B cell (primary cell): ENCODE measurements around the gene SMARCC1. TPM values are rescaled to one million over a fixed set of nuclear protein-coding genes. Genes with fewer than 3 reads are reported as not detected.

Experiments used
- ATAC-seq: fragments of 200-7000 bp; cut with Tn5 transposase; one replicate; pipeline ENCODE4 v1.10.0; 2021; ENCODE audit warnings: low read depth, mild to moderate bottlenecking, moderate number of reproducible peaks, moderate library complexity
- CTCF ChIA-PET: fragments of 350-600 bp; sonication (Branson Sonifier 250); formaldehyde crosslinking; loops from one replicate; lab custom pipeline; 2021; ENCODE audit warnings: antibody characterized with exemption, inconsistent platforms; lab: Charles Lee
- POLR2A ChIA-PET: fragments of 350-600 bp; sonication (Branson Sonifier 250); formaldehyde crosslinking; loops from one replicate; lab custom pipeline; 2021; ENCODE audit warnings: antibody characterized with exemption; lab: Charles Lee
- DNase-seq: peaks from one replicate; pipeline ENCODE4 v3.0.0; 2013
- H2AFZ ChIP-seq: 2 replicates; pipeline ENCODE4 v1.6.1; 2012; ENCODE audit warnings: mild to moderate bottlenecking, low read depth, low read length; ENCODE audit not compliant: insufficient read depth, poor library complexity, severe bottlenecking
- H3K27ac ChIP-seq, 2 donors: 1 replicate in 1 of 2; 2 replicates in 1 of 2; pipeline ENCODE4 v1.5.1; 2012 to 2013; ENCODE audit warnings: low read length in 2 of 2, mild to moderate bottlenecking in 2 of 2, moderate library complexity in 1 of 2
- H3K27me3 ChIP-seq, 4 experiments: fragments of 200-600 bp in 1 of 4; sonication (generic) in 1 of 4; replicated peaks in 1 of 4; 1 replicate in 2 of 4; 2 replicates in 2 of 4; pipeline versions ENCODE4 v1.6.1 to v1.7.0; 2013 to 2016; ENCODE audit warnings: low read length in 3 of 4, mild to moderate bottlenecking in 2 of 4, mixed read lengths in 1 of 4, moderate library complexity in 1 of 4; ENCODE audit not compliant: insufficient read depth in 4 of 4, control insufficient read depth in 3 of 4; ENCODE audit errors: control extremely low read depth in 1 of 4
- H3K36me3 ChIP-seq, 2 experiments: replicated peaks in 1 of 2; 1 replicate in 1 of 2; 2 replicates in 1 of 2; pipeline versions ENCODE4 v1.6.1 to v1.7.1; 2013; ENCODE audit warnings: low read length in 1 of 2; ENCODE audit not compliant: insufficient read depth in 2 of 2, control insufficient read depth in 1 of 2; ENCODE audit errors: control extremely low read depth in 1 of 2, extremely low read depth in 1 of 2
- H3K4me1 ChIP-seq, 2 donors: fragments of 200-600 bp in 1 of 2; sonication (generic) in 1 of 2; 1 replicate in 1 of 2; 2 replicates in 1 of 2; pipeline versions ENCODE4 v1.5.1 to v1.6.1; 2013 to 2017; ENCODE audit warnings: low read length in 2 of 2; ENCODE audit not compliant: control insufficient read depth in 2 of 2, insufficient read depth in 2 of 2
- H3K4me2 ChIP-seq: replicated peaks from 2 replicates; pipeline ENCODE3; 2012; ENCODE audit warnings: mild to moderate bottlenecking, low read depth, low read length; ENCODE audit not compliant: poor library complexity, severe bottlenecking
- H3K4me3 ChIP-seq, 5 experiments: fragments of 200-600 bp in 1 of 5; sonication (generic) in 1 of 5; 1 replicate in 3 of 5; 2 replicates in 2 of 5; pipeline versions ENCODE4 v1.5.1 to v1.7.0; 2011 to 2016; ENCODE audit warnings: low read length in 4 of 5, mild to moderate bottlenecking in 4 of 5, low read depth in 2 of 5, control low read depth in 1 of 5, moderate library complexity in 1 of 5; ENCODE audit not compliant: insufficient read depth in 1 of 5; ENCODE audit errors: control extremely low read depth in 1 of 5, extremely low read depth in 1 of 5
- H3K79me2 ChIP-seq: fragments of 200-600 bp; sonication (generic); one replicate; pipeline ENCODE4 v1.6.0; 2016; ENCODE audit warnings: low read length; ENCODE audit not compliant: control insufficient read depth, insufficient read depth
- H3K9ac ChIP-seq: fragments of 200-600 bp; sonication (generic); 2 replicates; pipeline ENCODE4 v1.6.1; 2017; ENCODE audit warnings: mild to moderate bottlenecking, low read length, moderate library complexity
- H3K9me3 ChIP-seq, 3 donors: one replicate each; pipeline versions ENCODE4 v1.6.1 to v1.7.1; 2013; ENCODE audit warnings: low read length in 2 of 3; ENCODE audit not compliant: control insufficient read depth in 2 of 3, insufficient read depth in 1 of 3; ENCODE audit errors: control extremely low read depth in 1 of 3
- H4K20me1 ChIP-seq: 2 replicates; pipeline ENCODE4 v1.6.0; 2012; ENCODE audit warnings: mild to moderate bottlenecking, low read length; ENCODE audit not compliant: insufficient read depth, control insufficient read depth, poor library complexity, severe bottlenecking
- H3K27ac Mint-ChIP-seq: one replicate; pipeline ENCODE4 v1.8.0; 2021; ENCODE audit warnings: mixed read lengths
- H3K27me3 Mint-ChIP-seq: one replicate; pipeline ENCODE4 v1.8.0; 2021; ENCODE audit warnings: mixed read lengths
- H3K4me1 Mint-ChIP-seq: one replicate; pipeline ENCODE4 v1.8.0; 2021; ENCODE audit warnings: mixed read lengths
- H3K4me3 Mint-ChIP-seq: one replicate; pipeline ENCODE4 v1.8.0; 2021; ENCODE audit warnings: mixed read lengths
- H3K9me3 Mint-ChIP-seq: one replicate; pipeline ENCODE4 v1.8.0; 2022; ENCODE audit warnings: mixed read lengths; ENCODE audit not compliant: insufficient read depth
- EZH2 ChIP-seq: IDR thresholded peaks from 2 replicates; pipeline ENCODE4 v1.6.1; 2012; ENCODE audit warnings: borderline replicate concordance, low read depth, mild to moderate bottlenecking, moderate library complexity, low read length; ENCODE audit not compliant: insufficient read depth, poor library complexity, severe bottlenecking
- WGBS: methylation state at CpG from one replicate; pipeline ENCODE4 v1.1.5; 2013; ENCODE audit warnings: missing lambda C conversion rate; ENCODE audit not compliant: insufficient coverage; 5-methylcytosine and 5-hydroxymethylcytosine counted together
- intact Hi-C: fragments of 100-400 bp; cut with micrococcal nuclease; formaldehyde crosslinking; loops from one replicate; pipeline ENCODE4 v1.10.0; 2022
- polyA plus RNA-seq: library from polyadenylated mRNA; depleted of rRNA; stranded (reverse); fragments of >200 nt; gene quantifications from 2 replicates; pipeline ENCODE4 v1.2.3, GENCODE V29; 2012
- total RNA-seq, 2 donors: library from RNA; stranded (reverse); fragments of 120-200 nt in 1 of 2; gene quantifications; 1 replicate in 1 of 2; 2 replicates in 1 of 2; pipeline versions ENCODE4 v1.2.3 to v1.2.4, GENCODE V29; 2013 to 2022
- TF ChIP-seq, protein P1 (sequence below): fragments of 200-600 bp; IDR thresholded peaks from one replicate; pipeline ENCODE4 v1.8.0; 2022; ENCODE audit warnings: antibody characterized with exemption, mild to moderate bottlenecking

The SMARCC1 gene
- total and polyA plus RNA-seq, 2 donors (not counting 1 experiment from before 2014, with no cell fraction given): 13.1 to 155 TPM

DNA sequence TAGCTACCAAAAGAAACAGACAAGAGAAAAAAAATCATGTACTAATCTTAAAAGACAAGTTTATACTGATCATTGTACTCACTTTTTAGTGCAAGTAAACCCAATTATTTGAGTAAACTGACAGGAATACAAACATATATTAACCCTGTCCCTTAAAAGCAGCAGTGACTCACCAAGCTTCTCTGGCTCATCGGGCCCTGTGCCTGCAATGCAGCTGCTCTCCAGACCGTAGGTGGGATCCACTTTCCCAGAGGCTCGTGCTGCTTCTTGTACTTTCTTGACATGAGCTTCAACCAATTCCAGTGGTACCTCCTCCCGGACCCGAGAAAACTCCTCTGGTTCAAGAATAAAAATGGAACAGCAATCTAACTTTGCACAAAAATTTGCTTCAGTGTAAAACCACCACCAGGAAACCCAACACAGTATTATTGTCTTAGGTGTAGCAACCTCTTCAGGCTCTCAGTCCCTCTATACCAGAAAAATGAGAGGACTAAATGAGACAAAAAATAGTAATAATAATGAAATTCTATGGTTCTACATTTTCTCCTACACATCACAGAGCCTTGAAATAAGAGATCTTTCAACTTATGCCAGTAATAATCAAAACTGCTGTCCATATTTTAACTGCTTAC is 120.5 kb downstream of the SMARCC1 start:
- Mint-ChIP-seq H3K9me3 (no peaks in the 10 kb centered on the region), H3K27me3 (no peaks in the 10 kb centered on the region), H3K27ac (no peak overlapping the region), H3K4me1 (no peaks in the 10 kb centered on the region), H3K4me3 (no peak overlapping the region)
- Histone ChIP-seq H3K36me3 (peaks cover 18 to 64% of the 10 kb centered on the region in 2 experiments), H4K20me1 (no peaks in the 10 kb centered on the region), H3K4me2 (no peak overlapping the region), H3K4me3 (no peak overlapping the region), H2AFZ (no peak overlapping the region), H3K9ac (no peak overlapping the region), H3K79me2 (peaks cover 23% of the 10 kb centered on the region), H3K4me1 (no peaks in the 10 kb centered on the region), H3K27ac (no peak overlapping the region), H3K9me3 (no peaks in the 10 kb centered on the region), H3K27me3 (no peaks in the 10 kb centered on the region)
- ChIA-PET CTCF (interaction anchor here (0.6 to 1.7 kb wide), 2 partner anchors 12 to 1327 kb away, joined by 3 to 7 read pairs; no protein-coding TSS in a partner anchor), POLR2A (no interaction called here)
- 94% methylated on average over 5 of the region's 5 CpGs for WGBS
- TF ChIP-seq EZH2: no peak
- TF ChIP-seq, protein P1, sequence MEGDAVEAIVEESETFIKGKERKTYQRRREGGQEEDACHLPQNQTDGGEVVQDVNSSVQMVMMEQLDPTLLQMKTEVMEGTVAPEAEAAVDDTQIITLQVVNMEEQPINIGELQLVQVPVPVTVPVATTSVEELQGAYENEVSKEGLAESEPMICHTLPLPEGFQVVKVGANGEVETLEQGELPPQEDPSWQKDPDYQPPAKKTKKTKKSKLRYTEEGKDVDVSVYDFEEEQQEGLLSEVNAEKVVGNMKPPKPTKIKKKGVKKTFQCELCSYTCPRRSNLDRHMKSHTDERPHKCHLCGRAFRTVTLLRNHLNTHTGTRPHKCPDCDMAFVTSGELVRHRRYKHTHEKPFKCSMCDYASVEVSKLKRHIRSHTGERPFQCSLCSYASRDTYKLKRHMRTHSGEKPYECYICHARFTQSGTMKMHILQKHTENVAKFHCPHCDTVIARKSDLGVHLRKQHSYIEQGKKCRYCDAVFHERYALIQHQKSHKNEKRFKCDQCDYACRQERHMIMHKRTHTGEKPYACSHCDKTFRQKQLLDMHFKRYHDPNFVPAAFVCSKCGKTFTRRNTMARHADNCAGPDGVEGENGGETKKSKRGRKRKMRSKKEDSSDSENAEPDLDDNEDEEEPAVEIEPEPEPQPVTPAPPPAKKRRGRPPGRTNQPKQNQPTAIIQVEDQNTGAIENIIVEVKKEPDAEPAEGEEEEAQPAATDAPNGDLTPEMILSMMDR: no peak
- DNase-seq (no peak), ATAC-seq (no peak)
- intact Hi-C loops: no loop called here

DNA sequence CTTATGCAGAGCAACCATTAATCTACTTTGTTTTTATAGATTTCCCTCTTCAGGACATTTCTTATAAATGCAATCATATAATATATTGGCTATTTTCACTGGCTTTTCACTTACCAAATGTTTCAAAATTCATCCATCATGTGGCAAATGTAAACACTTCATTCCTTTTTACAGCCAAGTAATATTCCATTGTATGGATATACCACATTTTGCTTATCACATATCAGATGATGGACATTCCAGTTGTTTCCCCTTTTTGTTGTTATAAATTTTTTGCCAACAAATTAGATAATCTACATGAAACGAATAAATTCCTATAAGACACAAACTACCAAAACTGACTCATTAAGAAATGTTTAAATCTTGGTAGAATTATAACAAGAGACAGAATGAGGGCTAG is 123.2 kb downstream of the SMARCC1 start:
- CTCF ChIA-PET: no interaction called here
- Histone ChIP-seq H3K36me3 (peaks cover 16 to 67% of the 10 kb centered on the region in 2 experiments), H3K27me3 (no peaks in the 10 kb centered on the region), H2AFZ (no peak overlapping the region), H4K20me1 (peaks cover 7% of the 10 kb centered on the region), H3K4me1 (no peaks in the 10 kb centered on the region), H3K79me2 (peaks cover 47% of the 10 kb centered on the region), H3K4me3 (no peak overlapping the region), H3K27ac (no peak overlapping the region), H3K9me3 (no peaks in the 10 kb centered on the region), H3K4me2 (no peak overlapping the region), H3K9ac (no peak overlapping the region)
- WGBS: no CpG with 5 or more reads among the region's 1 CpG
- no peaks in the 10 kb centered on the region for H3K4me1 Mint-ChIP-seq
- H3K27ac Mint-ChIP-seq: no peak overlapping the region
- POLR2A ChIA-PET: no interaction called here
- TF ChIP-seq, protein P1: no peak
- no peak for TF ChIP-seq EZH2
- intact Hi-C loops: no loop called here
- no peak overlapping the region for H3K4me3 Mint-ChIP-seq
- DNase-seq (no peak), ATAC-seq (no peak)
- no peaks in the 10 kb centered on the region for H3K27me3 Mint-ChIP-seq
- no peaks in the 10 kb centered on the region for H3K9me3 Mint-ChIP-seq
